Effector memory CD8-positive, alpha-beta T cell (primary cell): ENCODE measurements around the gene SEMA5B.

Experiments used
- ATAC-seq: fragments of 150-1000 bp; cut with Tn5 transposase; replicated peaks from 2 replicates; pipeline ENCODE4 v1.10.0; 2021; ENCODE audit warnings: mild to moderate bottlenecking, moderate library complexity
- DNase-seq, 3 experiments: peaks; one replicate each; pipeline ENCODE4 v3.0.0; 2021
- H3K27ac Mint-ChIP-seq, 2 donors: one replicate each; pipeline ENCODE4 v1.8.0; 2022; ENCODE audit warnings: mild to moderate bottlenecking in 2 of 2, mixed read lengths in 2 of 2, moderate library complexity in 2 of 2
- H3K27me3 Mint-ChIP-seq, 2 donors: one replicate each; pipeline ENCODE4 v1.8.0; 2022; ENCODE audit warnings: mixed read lengths in 2 of 2
- H3K36me3 Mint-ChIP-seq: one replicate; pipeline ENCODE4 v1.8.0; 2022; ENCODE audit warnings: mild to moderate bottlenecking, moderate library complexity, mixed read lengths; ENCODE audit not compliant: insufficient read depth
- H3K4me1 Mint-ChIP-seq, 2 donors: one replicate each; pipeline ENCODE4 v1.8.0; 2022; ENCODE audit warnings: low read depth in 2 of 2, mixed read lengths in 2 of 2
- H3K4me3 Mint-ChIP-seq, 2 donors: one replicate each; pipeline ENCODE4 v1.8.0; 2022; ENCODE audit warnings: mild to moderate bottlenecking in 2 of 2, mixed read lengths in 2 of 2, moderate library complexity in 2 of 2
- H3K9me3 Mint-ChIP-seq, 2 donors: one replicate each; pipeline ENCODE4 v1.8.0; 2022; ENCODE audit warnings: mixed read lengths in 2 of 2

The SEMA5B gene

DNA sequence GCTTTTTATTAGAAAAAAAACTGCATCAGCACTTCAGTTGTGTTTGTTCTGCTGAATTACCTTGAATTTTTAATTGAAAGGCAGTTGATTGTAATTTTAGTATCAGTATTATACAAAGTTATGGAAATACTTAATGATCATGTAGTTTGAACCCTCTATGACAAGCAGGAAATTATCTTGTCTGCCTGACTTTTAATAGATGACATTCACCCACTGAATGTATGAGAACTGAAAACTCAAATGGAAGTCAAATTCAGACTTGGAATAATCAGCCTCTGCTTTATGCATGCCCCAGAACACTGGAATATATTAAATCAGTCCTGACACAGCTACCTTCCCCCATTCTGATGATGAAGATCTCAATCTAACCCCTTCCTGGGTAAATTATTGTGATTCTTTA lies 159.2 kb downstream of the SEMA5B start:
- Mint-ChIP-seq H3K27ac (no peak overlapping the region), H3K4me3 (no peak overlapping the region), H3K4me1 (no peaks in the 10 kb centered on the region), H3K9me3 (no peaks in the 10 kb centered on the region), H3K36me3 (peaks cover 8% of the 10 kb centered on the region), H3K27me3 (no peaks in the 10 kb centered on the region)
- ATAC-seq = no peak
- DNase-seq = no peak

DNA sequence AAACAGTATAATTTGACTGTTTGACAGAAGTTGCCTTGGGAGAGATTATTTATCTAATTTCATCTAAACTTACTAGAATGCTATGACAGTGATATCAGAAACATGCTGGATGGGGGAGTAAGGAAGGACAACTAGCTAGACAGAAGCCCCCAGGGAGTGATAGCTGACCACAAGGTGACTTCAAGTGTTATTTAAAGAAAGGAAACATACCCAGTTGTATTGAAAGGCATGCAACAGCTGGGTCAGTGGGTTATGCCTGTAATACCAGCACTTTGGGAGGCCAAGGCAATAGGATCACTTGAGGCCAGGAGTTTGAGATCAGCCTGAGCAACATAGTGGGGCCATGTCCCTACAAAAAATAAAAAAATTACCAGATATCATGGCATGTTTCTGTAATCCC lies 163.1 kb downstream of the SEMA5B start:
- DNase-seq = no peak
- no peak overlapping the region for H3K4me3 Mint-ChIP-seq
- H3K27ac Mint-ChIP-seq = no peak overlapping the region
- no peaks in the 10 kb centered on the region for H3K9me3 Mint-ChIP-seq
- H3K27me3 Mint-ChIP-seq = no peaks in the 10 kb centered on the region
- ATAC-seq = no peak
- H3K4me1 Mint-ChIP-seq = no peaks in the 10 kb centered on the region
- H3K36me3 Mint-ChIP-seq = peaks cover 8% of the 10 kb centered on the region

DNA sequence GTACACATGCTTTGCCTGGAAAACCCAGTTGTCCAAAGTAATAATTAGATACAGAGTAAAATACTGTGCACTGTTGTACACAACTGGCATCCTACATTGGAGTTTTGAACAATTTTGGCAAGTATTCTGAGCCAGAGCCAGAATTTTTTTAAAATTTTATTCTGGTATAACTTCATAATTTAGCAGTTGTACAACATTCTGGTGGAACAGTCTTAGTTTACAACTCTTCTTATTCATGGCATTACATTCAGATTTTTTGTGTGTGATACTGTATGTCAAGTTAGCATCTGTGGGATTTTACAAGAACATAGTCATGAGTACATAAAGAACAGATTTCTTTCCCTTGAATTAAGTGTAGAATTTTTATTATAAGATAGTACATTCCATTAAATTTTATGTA lies 165.2 kb downstream of the SEMA5B start:
- Mint-ChIP-seq H3K4me3 (no peak overlapping the region), H3K9me3 (no peaks in the 10 kb centered on the region), H3K27ac (no peak overlapping the region), H3K27me3 (no peaks in the 10 kb centered on the region), H3K4me1 (no peaks in the 10 kb centered on the region), H3K36me3 (peaks cover 8% of the 10 kb centered on the region)
- DNase-seq (no peak), ATAC-seq (no peak)
